ENCODE data around the gene RABEP1.

- TF ChIP-seq SIN3A (IDR thresholded peaks at IDR 0.05; ENCODE audit: borderline replicate concordance, insufficient read depth, low read length): no peak
- TF ChIP-seq POLR2AphosphoS5 (IDR thresholded peaks at IDR 0.05; ENCODE audit: low read depth, low read length): no peak
Measured at GRCh38 chr17:5365831-5366230, 83.7 kb downstream of the RABEP1 start.
